DMS153 treated with DMSO at 0.1 percent for 48 hours (cell line): Measurements from ENCODE around the gene UQCRFS1.

Source experiments
- DNase-seq: peaks from one replicate; lab custom pipeline; 2025; ENCODE audit not compliant: unreplicated experiment; lab: John Stamatoyannopoulos, UW

UQCRFS1 gene

GRCh38 chr19:29170554-29170953, 42.4 kb downstream of the UQCRFS1 start:
- DNase-seq: no peak

GRCh38 chr19:29162694-29163093, 50.3 kb downstream of the UQCRFS1 start:
- DNase-seq: no peak

GRCh38 chr19:29155683-29156082, 57.3 kb downstream of the UQCRFS1 start:
- DNase-seq: no peak
